HepG2 (cell line): ENCODE data around the gene PROX2. TPM values are rescaled to one million over a fixed set of nuclear protein-coding genes. Genes with fewer than 3 reads are reported as not detected.

ENCODE experiments used
- ATF7-NPFF ChIP-seq: sonication (generic); formaldehyde crosslinking; IDR thresholded peaks from 2 replicates; pipeline ENCODE4 v1.8.1; 2023; ENCODE audit warnings: mild to moderate bottlenecking, low read depth, missing genetic modification reagents, moderate library complexity
- DNMT3B ChIP-seq: conservative IDR thresholded peaks from 2 replicates; pipeline ENCODE4 v1.6.1; 2016; ENCODE audit warnings: missing biosample characterization, control low read depth
- HCFC1 ChIP-seq: fragments of 150-350 bp; IDR thresholded peaks from 2 replicates; pipeline ENCODE4 v1.6.1; 2014; ENCODE audit warnings: low read depth, low read length
- HOXA3 ChIP-seq: sonication (generic); formaldehyde crosslinking; IDR thresholded peaks from 2 replicates; pipeline ENCODE4 v1.5.0; 2020; ENCODE audit warnings: missing genetic modification reagents
- IKZF4 ChIP-seq: sonication (generic); formaldehyde crosslinking; IDR thresholded peaks from 2 replicates; pipeline ENCODE4 v1.5.1; 2020; ENCODE audit warnings: borderline replicate concordance, mild to moderate bottlenecking, low read depth, missing genetic modification reagents; ENCODE audit errors: not compliant biosample characterization
- KAT2B ChIP-seq: fragments of 150-350 bp; IDR thresholded peaks from 2 replicates; pipeline ENCODE4 v1.6.1; 2014; ENCODE audit warnings: low read depth, low read length, borderline replicate concordance
- LBX2 ChIP-seq: sonication (generic); formaldehyde crosslinking; IDR thresholded peaks from 2 replicates; pipeline ENCODE4 v1.5.0; 2020; ENCODE audit warnings: missing genetic modification reagents, mild to moderate bottlenecking, borderline replicate concordance
- MAFF ChIP-seq: IDR thresholded peaks from 2 replicates; pipeline ENCODE4 v1.6.1; 2011; ENCODE audit warnings: low read depth, low read length, improper control_type of control experiment
- MIER2 ChIP-seq: IDR thresholded peaks from 2 replicates; pipeline ENCODE4 v1.6.1; 2016; ENCODE audit warnings: missing biosample characterization, missing genetic modification reagents
- NFKBIZ ChIP-seq: IDR thresholded peaks from 2 replicates; pipeline ENCODE4 v1.6.1; 2018; ENCODE audit warnings: missing genetic modification reagents, missing compliant biosample characterization
- PRMT3 ChIP-seq: sonication (generic); formaldehyde crosslinking; IDR thresholded peaks from 2 replicates; pipeline ENCODE4 v1.8.1; 2022; ENCODE audit warnings: low read depth, mild to moderate bottlenecking, moderate library complexity, missing genetic modification reagents, borderline replicate concordance
- RELA ChIP-seq: sonication (generic); formaldehyde crosslinking; IDR thresholded peaks from 2 replicates; pipeline ENCODE4 v1.4.0; 2020; ENCODE audit warnings: missing genetic modification reagents
- RORA ChIP-seq: sonication (generic); formaldehyde crosslinking; IDR thresholded peaks from 2 replicates; pipeline ENCODE4 v1.5.0; 2020; ENCODE audit warnings: mild to moderate bottlenecking, missing genetic modification reagents, moderate library complexity
- SAFB2 ChIP-seq: sonication (generic); formaldehyde crosslinking; IDR thresholded peaks from 2 replicates; pipeline ENCODE4 v1.5.1; 2020; ENCODE audit warnings: missing genetic modification reagents, low read depth, mild to moderate bottlenecking, borderline replicate concordance
- SRF ChIP-seq: IDR thresholded peaks from 2 replicates; pipeline ENCODE4 v1.6.1; 2011; ENCODE audit warnings: mild to moderate bottlenecking, low read depth, low read length, moderate library complexity
- TAF1 ChIP-seq: sonication (generic); formaldehyde crosslinking; IDR thresholded peaks from 2 replicates; pipeline ENCODE4 v1.4.0; 2020; ENCODE audit warnings: missing genetic modification reagents
- TBL1XR1 ChIP-seq: fragments of 150-350 bp; IDR thresholded peaks from 2 replicates; pipeline ENCODE4 v1.6.1; 2014; ENCODE audit warnings: borderline replicate concordance, low read length; ENCODE audit not compliant: partially characterized antibody
- TGIF2 ChIP-seq: IDR thresholded peaks from 2 replicates; pipeline ENCODE4 v1.6.1; 2016; ENCODE audit warnings: control low read depth, missing compliant biosample characterization
- ZFP36L2 ChIP-seq: sonication (generic); formaldehyde crosslinking; IDR thresholded peaks from 2 replicates; pipeline ENCODE4 v1.4.0; 2020; ENCODE audit warnings: missing genetic modification reagents
- ZMYM2 ChIP-seq: sonication (generic); formaldehyde crosslinking; IDR thresholded peaks from 2 replicates; pipeline ENCODE4 v1.8.0; 2022; ENCODE audit warnings: mild to moderate bottlenecking, missing genetic modification reagents
- ZNF10 ChIP-seq: sonication (generic); formaldehyde crosslinking; IDR thresholded peaks from 2 replicates; pipeline ENCODE4 v1.4.0; 2020; ENCODE audit warnings: mild to moderate bottlenecking, low read depth, missing genetic modification reagents, borderline replicate concordance
- ZNF207 ChIP-seq: fragments of 450-650 bp; IDR thresholded peaks from 2 replicates; pipeline ENCODE4 v1.6.1; 2016; ENCODE audit warnings: antibody characterized with exemption, borderline replicate concordance
- ZNF414 ChIP-seq: sonication (generic); formaldehyde crosslinking; IDR thresholded peaks from 2 replicates; pipeline ENCODE4 v1.5.0; 2020; ENCODE audit warnings: missing genetic modification reagents
- ZNF629 ChIP-seq: sonication (generic); formaldehyde crosslinking; conservative IDR thresholded peaks from 2 replicates; pipeline ENCODE4 v1.5.0; 2020; ENCODE audit warnings: missing genetic modification reagents
- ZNF773 ChIP-seq: sonication (generic); formaldehyde crosslinking; IDR thresholded peaks from 2 replicates; pipeline ENCODE4 v1.4.0; 2020; ENCODE audit warnings: missing genetic modification reagents, borderline replicate concordance
- ZSCAN20 ChIP-seq: sonication (generic); formaldehyde crosslinking; IDR thresholded peaks from 2 replicates; pipeline ENCODE4 v1.4.0; 2020; ENCODE audit warnings: missing genetic modification reagents, mild to moderate bottlenecking, borderline replicate concordance
- polyA plus RNA-seq, 8 experiments: library from polyadenylated mRNA; depleted of rRNA in 3 of 8; stranded (reverse) in 7 of 8; unstranded in 1 of 8; fragments of >200 nt; fragmentation: Illumina TruSeq in 4 of 8; extraction: Trizol in 4 of 8; gene quantifications; 2 replicates each; pipeline versions ENCODE4 v1.2.1 to v1.2.3, GENCODE V29; 2011 to 2016; ENCODE audit warnings: low read depth in 4 of 8, missing spikeins in 1 of 8, mixed read lengths in 1 of 8; ENCODE audit not compliant: insufficient read depth in 1 of 8
- total RNA-seq, 5 experiments: library from RNA; depleted of rRNA; stranded (reverse); fragments of >200 nt; fragmentation: Illumina TruSeq; extraction: Trizol; gene quantifications; 2 replicates each; pipeline ENCODE4 v1.2.3, GENCODE V29; 2016; ENCODE audit warnings: low read depth in 1 of 5
- TF ChIP-seq, protein P1 (sequence below): sonication (generic); formaldehyde crosslinking; IDR thresholded peaks from 2 replicates; pipeline ENCODE4 v1.9.0; 2021; ENCODE audit warnings: missing genetic modification reagents, borderline replicate concordance
- TF ChIP-seq, protein P2 (sequence below): IDR thresholded peaks from 2 replicates; pipeline ENCODE4 v1.6.1; 2018; ENCODE audit warnings: missing genetic modification reagents

Gene PROX2
- total and polyA plus RNA-seq, 2 of the 13 experiments (the other 11 are each of a cell fraction or from before 2014, with no cell fraction given), result not detected

- TF ChIP-seq, protein P1, sequence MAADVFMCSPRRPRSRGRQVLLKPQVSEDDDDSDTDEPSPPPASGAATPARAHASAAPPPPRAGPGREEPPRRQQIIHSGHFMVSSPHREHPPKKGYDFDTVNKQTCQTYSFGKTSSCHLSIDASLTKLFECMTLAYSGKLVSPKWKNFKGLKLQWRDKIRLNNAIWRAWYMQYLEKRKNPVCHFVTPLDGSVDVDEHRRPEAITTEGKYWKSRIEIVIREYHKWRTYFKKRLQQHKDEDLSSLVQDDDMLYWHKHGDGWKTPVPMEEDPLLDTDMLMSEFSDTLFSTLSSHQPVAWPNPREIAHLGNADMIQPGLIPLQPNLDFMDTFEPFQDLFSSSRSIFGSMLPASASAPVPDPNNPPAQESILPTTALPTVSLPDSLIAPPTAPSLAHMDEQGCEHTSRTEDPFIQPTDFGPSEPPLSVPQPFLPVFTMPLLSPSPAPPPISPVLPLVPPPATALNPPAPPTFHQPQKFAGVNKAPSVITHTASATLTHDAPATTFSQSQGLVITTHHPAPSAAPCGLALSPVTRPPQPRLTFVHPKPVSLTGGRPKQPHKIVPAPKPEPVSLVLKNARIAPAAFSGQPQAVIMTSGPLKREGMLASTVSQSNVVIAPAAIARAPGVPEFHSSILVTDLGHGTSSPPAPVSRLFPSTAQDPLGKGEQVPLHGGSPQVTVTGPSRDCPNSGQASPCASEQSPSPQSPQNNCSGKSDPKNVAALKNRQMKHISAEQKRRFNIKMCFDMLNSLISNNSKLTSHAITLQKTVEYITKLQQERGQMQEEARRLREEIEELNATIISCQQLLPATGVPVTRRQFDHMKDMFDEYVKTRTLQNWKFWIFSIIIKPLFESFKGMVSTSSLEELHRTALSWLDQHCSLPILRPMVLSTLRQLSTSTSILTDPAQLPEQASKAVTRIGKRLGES (CRISPR knock-in tag), result no peak
- TF ChIP-seq, protein P2, sequence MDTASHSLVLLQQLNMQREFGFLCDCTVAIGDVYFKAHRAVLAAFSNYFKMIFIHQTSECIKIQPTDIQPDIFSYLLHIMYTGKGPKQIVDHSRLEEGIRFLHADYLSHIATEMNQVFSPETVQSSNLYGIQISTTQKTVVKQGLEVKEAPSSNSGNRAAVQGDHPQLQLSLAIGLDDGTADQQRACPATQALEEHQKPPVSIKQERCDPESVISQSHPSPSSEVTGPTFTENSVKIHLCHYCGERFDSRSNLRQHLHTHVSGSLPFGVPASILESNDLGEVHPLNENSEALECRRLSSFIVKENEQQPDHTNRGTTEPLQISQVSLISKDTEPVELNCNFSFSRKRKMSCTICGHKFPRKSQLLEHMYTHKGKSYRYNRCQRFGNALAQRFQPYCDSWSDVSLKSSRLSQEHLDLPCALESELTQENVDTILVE (CRISPR knock-in tag), result no peak; the same call in 1 of the 2 replicates
- TF ChIP-seq HCFC1 (no peak), NFKBIZ (CRISPR knock-in tag) (peak; percentile 48; the same call in 1 of the 2 replicates), ZMYM2 (0 out of 2 replicates have a peak, but pooled peaks have one; percentile 59), LBX2 (no peak), IKZF4 (CRISPR knock-in tag) (no peak), RELA (CRISPR knock-in tag) (no peak), ATF7-NPFF (CRISPR knock-in tag) (peak; percentile 81; the same call in 1 of the 2 replicates), MAFF (no peak), KAT2B (no peak), ZNF10 (CRISPR knock-in tag) (no peak), ZNF773 (no peak), ZSCAN20 (no peak), MIER2 (0 out of 2 replicates have a peak, but pooled peaks have one; percentile 43), ZFP36L2 (CRISPR knock-in tag) (no peak), TGIF2 (CRISPR knock-in tag) (peak; percentile 99), ZNF414 (CRISPR knock-in tag) (no peak), ZNF207 (no peak), SRF (no peak), RORA (CRISPR knock-in tag) (no peak), PRMT3 (CRISPR knock-in tag) (no peak), SAFB2 (CRISPR knock-in tag) (no peak), ZNF629 (CRISPR knock-in tag) (peak; percentile 42; the same call in 1 of the 2 replicates), TAF1 (CRISPR knock-in tag) (no peak), TBL1XR1 (no peak), HOXA3 (CRISPR knock-in tag) (peak; percentile 88), DNMT3B (0 out of 2 replicates have a peak, but pooled peaks have one; percentile 27)
Measured at GRCh38 chr14:74898694-74899093, 22.7 kb upstream of the PROX2 start (continued).
